ENCODE data around the gene ST7.

DNA sequence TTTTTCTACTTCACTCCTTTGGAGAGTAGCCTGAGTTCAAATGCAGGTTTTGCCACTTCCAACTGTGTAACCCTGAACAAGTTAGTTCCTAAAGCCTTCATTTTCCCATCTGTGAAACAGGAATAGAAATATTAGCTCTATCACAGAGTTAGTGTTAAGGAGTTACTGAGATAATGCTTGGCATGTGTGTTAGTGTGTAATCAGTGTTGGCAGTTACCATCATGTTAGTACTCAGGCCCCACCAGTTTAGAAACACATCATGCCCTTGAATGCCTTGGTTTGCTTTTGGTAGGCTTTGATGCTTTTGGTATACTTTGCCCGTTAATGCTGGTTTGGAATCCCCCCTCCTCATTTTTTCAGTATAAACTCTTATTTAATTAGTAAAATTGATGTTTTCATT is 249.9 kb downstream of the ST7 start:
- TF ChIP-seq, protein P1, sequence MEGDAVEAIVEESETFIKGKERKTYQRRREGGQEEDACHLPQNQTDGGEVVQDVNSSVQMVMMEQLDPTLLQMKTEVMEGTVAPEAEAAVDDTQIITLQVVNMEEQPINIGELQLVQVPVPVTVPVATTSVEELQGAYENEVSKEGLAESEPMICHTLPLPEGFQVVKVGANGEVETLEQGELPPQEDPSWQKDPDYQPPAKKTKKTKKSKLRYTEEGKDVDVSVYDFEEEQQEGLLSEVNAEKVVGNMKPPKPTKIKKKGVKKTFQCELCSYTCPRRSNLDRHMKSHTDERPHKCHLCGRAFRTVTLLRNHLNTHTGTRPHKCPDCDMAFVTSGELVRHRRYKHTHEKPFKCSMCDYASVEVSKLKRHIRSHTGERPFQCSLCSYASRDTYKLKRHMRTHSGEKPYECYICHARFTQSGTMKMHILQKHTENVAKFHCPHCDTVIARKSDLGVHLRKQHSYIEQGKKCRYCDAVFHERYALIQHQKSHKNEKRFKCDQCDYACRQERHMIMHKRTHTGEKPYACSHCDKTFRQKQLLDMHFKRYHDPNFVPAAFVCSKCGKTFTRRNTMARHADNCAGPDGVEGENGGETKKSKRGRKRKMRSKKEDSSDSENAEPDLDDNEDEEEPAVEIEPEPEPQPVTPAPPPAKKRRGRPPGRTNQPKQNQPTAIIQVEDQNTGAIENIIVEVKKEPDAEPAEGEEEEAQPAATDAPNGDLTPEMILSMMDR (conservative IDR thresholded peaks at IDR 0.05 in 1 of 2, IDR thresholded peaks at IDR 0.05 in 1 of 2; ENCODE audit: extremely low read depth in 1 of 2, insufficient read depth in 1 of 2, low read depth in 1 of 2, low read length in 2 of 2) = no peak
- TF ChIP-seq EZH2 (IDR thresholded peaks at IDR 0.05; ENCODE audit: borderline replicate concordance, low read length) = no peak

All from mammary epithelial cell (primary cell).